Endothelial cell of umbilical vein (primary cell): ENCODE results near the gene LGALS7. TPM values are rescaled to one million over a fixed set of nuclear protein-coding genes. Genes with fewer than 3 reads are reported as not detected.

Experiments
- BruUV-seq: library from RNA; stranded (reverse); fragments of 400-500 nt; replicated peaks from 2 replicates; lab custom pipeline; 2021; lab: Mats Ljungman, UMichigan
- CTCF ChIA-PET: fragments of 300-600, 350-600 bp; sonication (Branson Sonifier 250); formaldehyde crosslinking; loops from one replicate; lab custom pipeline; 2021; ENCODE audit warnings: antibody characterized with exemption, inconsistent platforms; lab: Charles Lee
- POLR2A ChIA-PET: fragments of 300-600, 350-600 bp; sonication (Branson Sonifier 250); formaldehyde crosslinking; loops from one replicate; lab custom pipeline; 2021; ENCODE audit warnings: antibody characterized with exemption, inconsistent platforms; lab: Charles Lee
- DNase-seq: peaks from one replicate; pipeline ENCODE4 v3.0.0-alpha.2; 2011; ENCODE audit warnings: low read depth, low spot score
- FAIRE-seq: peaks from 2 replicates; lab custom pipeline; 2011; peaks lifted over from hg19 to GRCh38; lab: Jason Lieb, UNC
- H2AFZ ChIP-seq: 2 replicates; pipeline ENCODE4 v1.6.0; 2012; ENCODE audit warnings: low read depth, low read length, control low read depth, inconsistent platforms
- H3K27ac ChIP-seq: 2 replicates; pipeline ENCODE4 v1.5.1; 2011; ENCODE audit warnings: low read depth, mild to moderate bottlenecking, control low read depth, low read length, moderate library complexity; ENCODE audit not compliant: insufficient read depth
- H3K27me3 ChIP-seq, 2 experiments: 2 replicates each; pipeline versions ENCODE4 v1.6.0 to v1.6.1; 2011; ENCODE audit warnings: low read length in 2 of 2, mixed read lengths in 1 of 2; ENCODE audit not compliant: control insufficient read depth in 2 of 2, insufficient read depth in 2 of 2
- H3K36me3 ChIP-seq, 2 experiments: 2 replicates in 1 of 2; 3 replicates in 1 of 2; pipeline ENCODE4 v1.5.1; 2011; ENCODE audit warnings: low read length in 2 of 2, mild to moderate bottlenecking in 1 of 2, moderate library complexity in 1 of 2; ENCODE audit not compliant: control insufficient read depth in 2 of 2, insufficient read depth in 2 of 2; ENCODE audit errors: extremely low read depth in 1 of 2
- H3K4me1 ChIP-seq: 3 replicates; pipeline ENCODE4 v1.5.1; 2011; ENCODE audit warnings: mild to moderate bottlenecking, low read length; ENCODE audit not compliant: control insufficient read depth, insufficient read depth; ENCODE audit errors: extremely low read depth
- H3K4me2 ChIP-seq: 2 replicates; pipeline ENCODE4 v1.6.1; 2011; ENCODE audit warnings: low read length, control low read depth, mixed read lengths; ENCODE audit not compliant: insufficient read depth
- H3K4me3 ChIP-seq, 3 experiments: fragments of 200-600 bp in 1 of 3; sonication (generic), shearing (Covaris generic) in 1 of 3; replicated peaks in 1 of 3; 2 replicates each; pipeline ENCODE4 v1.5.1; 2011 to 2016; ENCODE audit warnings: control low read depth in 3 of 3, low read length in 3 of 3, mild to moderate bottlenecking in 2 of 3, inconsistent platforms in 1 of 3, low read depth in 1 of 3, moderate library complexity in 1 of 3; ENCODE audit not compliant: insufficient read depth in 1 of 3
- H3K79me2 ChIP-seq: 2 replicates; pipeline ENCODE4 v1.6.0; 2012; ENCODE audit warnings: low read length, inconsistent platforms; ENCODE audit not compliant: control insufficient read depth, insufficient read depth
- H3K9ac ChIP-seq: replicated peaks from 2 replicates; pipeline ENCODE3; 2011; ENCODE audit warnings: low read length, control low read depth; ENCODE audit not compliant: insufficient read depth; ENCODE audit errors: extremely low read depth
- H3K9me1 ChIP-seq: replicated peaks from 3 replicates; pipeline ENCODE4 v1.6.0; 2011; ENCODE audit warnings: mild to moderate bottlenecking, low read length; ENCODE audit not compliant: control insufficient read depth, insufficient read depth; ENCODE audit errors: extremely low read depth
- H3K9me3 ChIP-seq: replicated peaks from 2 replicates; pipeline ENCODE4 v1.5.1; 2012; ENCODE audit warnings: low read length, inconsistent platforms; ENCODE audit not compliant: control insufficient read depth, insufficient read depth
- H4K20me1 ChIP-seq: replicated peaks from 2 replicates; pipeline ENCODE3; 2011; ENCODE audit warnings: mild to moderate bottlenecking, low read length; ENCODE audit not compliant: control insufficient read depth, insufficient read depth; ENCODE audit errors: extremely low read depth
- EZH2 ChIP-seq: IDR thresholded peaks from 2 replicates; pipeline ENCODE4 v1.6.1; 2012; ENCODE audit warnings: borderline replicate concordance, low read depth, mild to moderate bottlenecking, moderate library complexity, low read length, inconsistent platforms; ENCODE audit not compliant: severe bottlenecking
- FOS ChIP-seq: IDR thresholded peaks from 2 replicates; pipeline ENCODE4 v1.6.1; 2011; ENCODE audit warnings: mild to moderate bottlenecking, low read length, moderate library complexity, borderline replicate concordance; ENCODE audit not compliant: insufficient read depth
- GATA2 ChIP-seq: IDR thresholded peaks from 2 replicates; pipeline ENCODE4 v1.7.0; 2011; ENCODE audit warnings: low read depth, mild to moderate bottlenecking, moderate library complexity, mixed read lengths, low read length; ENCODE audit not compliant: insufficient read length, insufficient read depth
- JUN ChIP-seq: IDR thresholded peaks from 2 replicates; pipeline ENCODE4 v1.6.1; 2011; ENCODE audit warnings: borderline replicate concordance, low read depth; ENCODE audit not compliant: insufficient read length, insufficient read depth
- MYC ChIP-seq: IDR thresholded peaks from one replicate; pipeline ENCODE4 v1.6.1; 2011; ENCODE audit warnings: mild to moderate bottlenecking, low read depth, low read length
- POLR2A ChIP-seq: IDR thresholded peaks from 2 replicates; pipeline ENCODE4 v1.6.1; 2012; ENCODE audit warnings: low read depth, mild to moderate bottlenecking, control low read depth, low read length
- POLR2AphosphoS5 ChIP-seq: IDR thresholded peaks from 2 replicates; pipeline ENCODE4 v1.6.1; 2012; ENCODE audit warnings: low read depth, mild to moderate bottlenecking, control low read depth, low read length, moderate library complexity; ENCODE audit not compliant: insufficient read depth
- dilution Hi-C: fragments of 300-500 bp; cut with MboI; formaldehyde crosslinking; loops from one replicate; pipeline ENCODE4 v1.15.0; 2019; ENCODE audit warnings: low sequenced_read_pairs; ENCODE audit not compliant: extremely low pct_ligation_motif_present
- intact Hi-C: fragments of 100-400 bp; cut with micrococcal nuclease; formaldehyde crosslinking; loops from one replicate; pipeline ENCODE4 v1.10.0; 2022
- polyA plus RNA-seq, 4 experiments: library from polyadenylated mRNA; depleted of rRNA in 3 of 4; stranded (reverse) in 3 of 4; unstranded in 1 of 4; fragments of >200 nt; gene quantifications; 2 replicates each; pipeline versions ENCODE4 v1.2.1 to v1.2.3, GENCODE V29; 2011 to 2012; ENCODE audit warnings: missing spikeins in 1 of 4
- total RNA-seq: library from RNA; stranded (reverse); gene quantifications from 2 replicates; pipeline ENCODE4 v1.2.3, GENCODE V29; 2021
- TF ChIP-seq, protein P1 (sequence below), 2 donors: IDR thresholded peaks; 1 replicate in 1 of 2; 2 replicates in 1 of 2; pipeline ENCODE4 v1.5.1; 2011; ENCODE audit warnings: low read length in 2 of 2, mild to moderate bottlenecking in 2 of 2, moderate library complexity in 2 of 2, control low read depth in 1 of 2, inconsistent platforms in 1 of 2, low read depth in 1 of 2; ENCODE audit not compliant: insufficient read depth in 1 of 2; ENCODE audit errors: extremely low read depth in 1 of 2
- TF ChIP-seq, protein P2 (sequence below): IDR thresholded peaks from 2 replicates; pipeline ENCODE4 v1.6.1; 2011; ENCODE audit not compliant: insufficient read depth, insufficient read length

LGALS7 gene
- total and polyA plus RNA-seq, 2 donors (not counting 3 experiments of a cell fraction or from before 2014, with no cell fraction given), result not detected

DNA sequence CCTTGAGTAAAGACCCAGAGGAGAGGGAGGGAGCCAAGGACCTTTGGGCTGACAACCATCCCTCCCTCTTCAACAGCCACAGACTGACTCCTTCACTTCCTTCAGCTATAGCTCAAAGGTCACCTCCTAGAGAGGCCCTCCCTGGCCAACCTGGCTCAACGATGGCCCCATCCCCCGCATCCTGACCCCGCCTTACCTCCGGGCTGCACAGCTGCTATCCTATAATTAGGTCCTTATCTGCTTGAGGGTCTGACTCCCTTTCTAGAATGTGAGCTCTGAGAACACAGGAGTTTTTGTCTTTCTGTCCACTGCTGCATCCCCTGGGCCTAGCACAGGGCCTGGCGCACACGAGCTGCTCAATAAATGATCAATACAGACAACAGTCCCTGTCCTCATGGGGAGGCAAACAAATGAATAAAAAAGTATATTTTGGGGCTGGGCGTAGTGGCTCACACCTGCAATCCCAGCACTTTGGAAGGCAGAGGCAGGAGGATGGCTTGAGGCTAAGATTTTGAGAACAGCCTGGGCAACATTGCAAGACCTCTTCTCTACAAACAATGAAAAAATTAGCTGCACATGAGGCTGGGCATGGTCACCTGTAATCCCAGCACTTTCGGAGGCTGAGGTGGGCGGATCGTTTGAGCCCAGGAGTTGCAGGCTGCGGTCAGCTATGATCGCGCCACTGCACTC is 46.1 kb upstream of the LGALS7 start:
- Histone ChIP-seq H3K9me1 (no peaks in the 10 kb centered on the region), H3K4me3 (no peak overlapping the region), H3K4me2 (no peak overlapping the region), H3K79me2 (no peaks in the 10 kb centered on the region), H3K9me3 (no peaks in the 10 kb centered on the region), H3K36me3 (peaks cover 0 to 13% of the 10 kb centered on the region in 2 experiments), H4K20me1 (no peaks in the 10 kb centered on the region), H3K27me3 (no peaks in the 10 kb centered on the region), H2AFZ (no peak overlapping the region), H3K9ac (no peak overlapping the region), H3K27ac (no peak overlapping the region), H3K4me1 (no peaks in the 10 kb centered on the region)
- DNase-seq, result no peak
- BruUV-seq, result no TSS peak
- no peak for FAIRE-seq
- intact Hi-C loops (no loop called here), dilution Hi-C loops (no loop called here)
- TF ChIP-seq, protein P1, sequence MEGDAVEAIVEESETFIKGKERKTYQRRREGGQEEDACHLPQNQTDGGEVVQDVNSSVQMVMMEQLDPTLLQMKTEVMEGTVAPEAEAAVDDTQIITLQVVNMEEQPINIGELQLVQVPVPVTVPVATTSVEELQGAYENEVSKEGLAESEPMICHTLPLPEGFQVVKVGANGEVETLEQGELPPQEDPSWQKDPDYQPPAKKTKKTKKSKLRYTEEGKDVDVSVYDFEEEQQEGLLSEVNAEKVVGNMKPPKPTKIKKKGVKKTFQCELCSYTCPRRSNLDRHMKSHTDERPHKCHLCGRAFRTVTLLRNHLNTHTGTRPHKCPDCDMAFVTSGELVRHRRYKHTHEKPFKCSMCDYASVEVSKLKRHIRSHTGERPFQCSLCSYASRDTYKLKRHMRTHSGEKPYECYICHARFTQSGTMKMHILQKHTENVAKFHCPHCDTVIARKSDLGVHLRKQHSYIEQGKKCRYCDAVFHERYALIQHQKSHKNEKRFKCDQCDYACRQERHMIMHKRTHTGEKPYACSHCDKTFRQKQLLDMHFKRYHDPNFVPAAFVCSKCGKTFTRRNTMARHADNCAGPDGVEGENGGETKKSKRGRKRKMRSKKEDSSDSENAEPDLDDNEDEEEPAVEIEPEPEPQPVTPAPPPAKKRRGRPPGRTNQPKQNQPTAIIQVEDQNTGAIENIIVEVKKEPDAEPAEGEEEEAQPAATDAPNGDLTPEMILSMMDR (IDR thresholded peaks at IDR 0.05; ENCODE audit: extremely low read depth in 1 of 2, insufficient read depth in 1 of 2, low read depth in 1 of 2, low read length in 2 of 2), result no peak
- TF ChIP-seq POLR2A (no peak), POLR2AphosphoS5 (no peak), FOS (no peak), JUN (no peak), EZH2 (no peak), GATA2 (no peak), MYC (no peak)
- TF ChIP-seq, protein P2, sequence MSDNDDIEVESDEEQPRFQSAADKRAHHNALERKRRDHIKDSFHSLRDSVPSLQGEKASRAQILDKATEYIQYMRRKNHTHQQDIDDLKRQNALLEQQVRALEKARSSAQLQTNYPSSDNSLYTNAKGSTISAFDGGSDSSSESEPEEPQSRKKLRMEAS, result no peak
- ChIA-PET CTCF (interaction anchor here (2.1 kb wide), 1 partner anchor 50 kb away, joined by 7 read pairs; no protein-coding TSS in a partner anchor), POLR2A (no interaction called here)
